ENCODE measurements around the gene ARMC9. TPM values are rescaled to one million over a fixed set of nuclear protein-coding genes. Genes with fewer than 3 reads are reported as not detected.

Gene ARMC9
- total and polyA plus RNA-seq, 2 donors from 2014 or later: 7.3 to 18.2 TPM

DNA sequence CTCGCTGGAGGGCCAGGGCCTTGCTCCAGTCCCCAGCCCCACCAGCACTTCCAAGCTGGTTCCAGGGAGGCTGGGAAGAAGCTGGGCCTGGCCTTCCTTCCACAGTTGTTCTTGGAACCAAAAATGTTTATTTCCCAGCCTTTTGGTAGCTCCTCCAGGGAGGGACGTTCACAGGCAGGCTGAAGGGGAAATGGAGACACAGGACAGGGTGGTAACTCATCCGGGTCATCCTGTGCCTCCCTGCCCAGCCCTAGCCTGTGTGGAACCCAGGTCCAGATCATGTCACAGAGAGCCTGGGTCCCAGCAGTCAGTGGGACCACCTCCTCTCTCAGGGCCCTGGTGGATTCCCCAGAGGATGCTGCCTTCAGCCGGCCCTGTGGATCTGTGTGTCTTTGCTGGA lies 12.5 kb upstream of the ARMC9 start:
- Histone ChIP-seq H3K9me3 (ENCODE audit: control insufficient read depth in 2 of 3, insufficient read depth in 1 of 3, low read length in 3 of 3) (no peaks in the 10 kb centered on the region), H3K36me3 (ENCODE audit: control insufficient read depth in 2 of 3, insufficient read depth in 3 of 3, low read length in 3 of 3) (no peaks in the 10 kb centered on the region), H3K4me3 (ENCODE audit: low read length in 3 of 3) (no peak overlapping the region), H3K27ac (ENCODE audit: low read depth in 2 of 2, low read length in 2 of 2) (peak overlapping the region; percentile 26 to 63), H3K27me3 (ENCODE audit: control insufficient read depth, insufficient read depth, low read length) (no peaks in the 10 kb centered on the region), H3K4me1 (ENCODE audit: control insufficient read depth in 2 of 3, insufficient read depth in 2 of 3, low read depth in 1 of 3, low read length in 3 of 3) (peaks cover 0 to 7% (median 0%) of the 10 kb centered on the region in 3 donors), H3K9ac (ENCODE audit: low read length in 3 of 3) (no peak overlapping the region)
- TF ChIP-seq, protein P1, sequence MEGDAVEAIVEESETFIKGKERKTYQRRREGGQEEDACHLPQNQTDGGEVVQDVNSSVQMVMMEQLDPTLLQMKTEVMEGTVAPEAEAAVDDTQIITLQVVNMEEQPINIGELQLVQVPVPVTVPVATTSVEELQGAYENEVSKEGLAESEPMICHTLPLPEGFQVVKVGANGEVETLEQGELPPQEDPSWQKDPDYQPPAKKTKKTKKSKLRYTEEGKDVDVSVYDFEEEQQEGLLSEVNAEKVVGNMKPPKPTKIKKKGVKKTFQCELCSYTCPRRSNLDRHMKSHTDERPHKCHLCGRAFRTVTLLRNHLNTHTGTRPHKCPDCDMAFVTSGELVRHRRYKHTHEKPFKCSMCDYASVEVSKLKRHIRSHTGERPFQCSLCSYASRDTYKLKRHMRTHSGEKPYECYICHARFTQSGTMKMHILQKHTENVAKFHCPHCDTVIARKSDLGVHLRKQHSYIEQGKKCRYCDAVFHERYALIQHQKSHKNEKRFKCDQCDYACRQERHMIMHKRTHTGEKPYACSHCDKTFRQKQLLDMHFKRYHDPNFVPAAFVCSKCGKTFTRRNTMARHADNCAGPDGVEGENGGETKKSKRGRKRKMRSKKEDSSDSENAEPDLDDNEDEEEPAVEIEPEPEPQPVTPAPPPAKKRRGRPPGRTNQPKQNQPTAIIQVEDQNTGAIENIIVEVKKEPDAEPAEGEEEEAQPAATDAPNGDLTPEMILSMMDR (IDR thresholded peaks at IDR 0.05; ENCODE audit: borderline replicate concordance, extremely low read depth, insufficient read depth): no peak
- intact Hi-C loops (cut with DNase I): no loop called here
- no peak for FAIRE-seq
- DNase-seq: no peak

DNA sequence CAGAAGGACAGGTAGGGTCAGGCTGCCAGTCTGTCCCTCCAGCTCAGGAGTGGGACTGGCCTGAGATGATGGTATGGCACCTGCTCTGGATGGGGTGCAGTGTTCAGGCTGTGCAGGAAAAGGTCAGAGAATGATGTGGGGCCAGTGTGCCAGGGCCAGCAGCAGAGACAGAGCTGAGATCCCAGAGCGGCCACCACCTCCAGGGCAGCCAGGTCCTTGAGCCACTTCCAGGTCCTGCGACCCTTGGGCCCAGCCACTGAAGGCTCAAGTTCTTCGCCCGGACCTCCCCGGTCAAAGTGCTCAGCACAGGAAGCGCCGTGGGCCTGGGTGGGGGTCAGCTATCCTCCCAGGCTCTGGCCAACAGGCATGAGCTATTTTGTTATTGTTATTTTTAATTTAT lies 12.1 kb upstream of the ARMC9 start:
- no peak overlapping the region for H3K4me3 ChIP-seq (ENCODE audit: low read length in 3 of 3)
- no peaks in the 10 kb centered on the region for H3K9me3 ChIP-seq (ENCODE audit: control insufficient read depth in 2 of 3, insufficient read depth in 1 of 3, low read length in 3 of 3)
- no peak for FAIRE-seq
- peak overlapping the region; percentile 26 to 63 for H3K27ac ChIP-seq (ENCODE audit: low read depth in 2 of 2, low read length in 2 of 2)
- intact Hi-C loops (cut with DNase I): no loop called here
- H3K4me1 ChIP-seq (ENCODE audit: control insufficient read depth in 2 of 3, insufficient read depth in 2 of 3, low read depth in 1 of 3, low read length in 3 of 3): peaks cover 0 to 7% (median under 1%) of the 10 kb centered on the region in 3 donors
- no peaks in the 10 kb centered on the region for H3K27me3 ChIP-seq (ENCODE audit: control insufficient read depth, insufficient read depth, low read length)
- no peaks in the 10 kb centered on the region for H3K36me3 ChIP-seq (ENCODE audit: control insufficient read depth in 2 of 3, insufficient read depth in 3 of 3, low read length in 3 of 3)
- no peak for DNase-seq
- TF ChIP-seq, protein P1 (IDR thresholded peaks at IDR 0.05; ENCODE audit: borderline replicate concordance, extremely low read depth, insufficient read depth): no peak
- H3K9ac ChIP-seq (ENCODE audit: low read length in 3 of 3): no peak overlapping the region

DNA sequence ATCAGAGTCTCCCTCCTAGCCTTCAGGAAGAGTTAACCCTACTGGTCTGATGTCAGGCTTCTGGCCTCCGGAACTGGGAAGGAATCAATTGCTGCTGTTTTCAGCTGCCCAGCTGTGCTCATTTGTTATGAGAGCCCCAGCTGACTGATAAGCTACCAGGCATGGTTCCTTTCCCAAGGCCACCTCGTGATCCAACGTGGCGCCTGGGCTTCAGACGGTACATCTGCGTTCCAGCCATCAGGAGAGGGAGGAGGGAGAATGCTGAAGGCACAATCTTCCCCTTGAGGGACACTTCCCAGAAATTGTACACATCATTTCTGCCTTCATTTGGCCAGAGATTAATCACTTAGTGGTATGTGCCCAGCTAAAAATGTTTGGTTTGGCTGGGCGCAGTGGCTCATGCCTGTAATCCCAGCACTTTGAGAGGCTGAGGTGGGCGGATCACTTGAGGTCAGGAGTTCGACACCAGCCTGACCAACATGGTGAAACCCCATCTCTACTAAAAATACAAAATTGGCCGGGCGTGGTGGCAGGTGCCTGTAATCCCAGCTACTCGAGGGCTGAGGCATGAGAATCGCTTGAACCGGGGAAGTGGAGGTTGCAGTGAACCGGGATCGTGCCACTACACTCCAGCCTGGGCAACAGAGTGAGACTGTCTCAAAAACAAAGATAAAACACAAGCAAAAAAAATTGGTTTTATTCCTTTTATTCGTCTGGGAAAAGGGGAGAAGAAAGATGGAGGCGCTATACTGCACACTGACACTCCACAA lies 10.5 kb upstream of the ARMC9 start:
- intact Hi-C loops (cut with DNase I): no loop called here
- DNase-seq: peak in 1 of 5 donors; percentile 75
- Histone ChIP-seq H3K4me1 (ENCODE audit: control insufficient read depth in 2 of 3, insufficient read depth in 2 of 3, low read depth in 1 of 3, low read length in 3 of 3) (peaks cover 4 to 8% (median 4%) of the 10 kb centered on the region in 3 donors), H3K9me3 (ENCODE audit: control insufficient read depth in 2 of 3, insufficient read depth in 1 of 3, low read length in 3 of 3) (no peaks in the 10 kb centered on the region), H3K9ac (ENCODE audit: low read length in 3 of 3) (no peak overlapping the region), H3K4me3 (ENCODE audit: low read length in 3 of 3) (no peak overlapping the region), H3K27ac (ENCODE audit: low read depth in 2 of 2, low read length in 2 of 2) (no peak overlapping the region), H3K36me3 (ENCODE audit: control insufficient read depth in 2 of 3, insufficient read depth in 3 of 3, low read length in 3 of 3) (no peaks in the 10 kb centered on the region), H3K27me3 (ENCODE audit: control insufficient read depth, insufficient read depth, low read length) (no peaks in the 10 kb centered on the region)
- TF ChIP-seq, protein P1 (IDR thresholded peaks at IDR 0.05; ENCODE audit: borderline replicate concordance, extremely low read depth, insufficient read depth): no peak
- no peak for FAIRE-seq
